Right atrium auricular region (tissue), 2 donors: ENCODE data around the gene HLA-DPB1. TPM values are rescaled to one million over a fixed set of nuclear protein-coding genes. Genes with fewer than 3 reads are reported as not detected.
"Not testable (repeated sequence)": the region's sequence is repeated elsewhere in the genome, so short reads cannot be mapped to it uniquely, and the experiment has no call there.

Experiments
- DNase-seq: peaks from one replicate; pipeline ENCODE4 v3.0.0-alpha.2; 2019; ENCODE audit warnings: low spot score
- H3K27ac ChIP-seq, 2 donors: fragments of 200-600 bp; sonication (generic); 1 replicate in 1 of 2; 2 replicates in 1 of 2; pipeline ENCODE4 v1.5.1; 2016 to 2019
- H3K27me3 ChIP-seq, 2 donors: fragments of 200-600 bp; sonication (generic); one replicate each; pipeline versions ENCODE4 v1.5.1 to v1.6.0; 2017 to 2019
- H3K36me3 ChIP-seq: fragments of 200-600 bp; sonication (generic); one replicate; pipeline ENCODE4 v1.5.1; 2016
- H3K4me1 ChIP-seq, 2 donors: fragments of 200-600 bp; sonication (generic); one replicate each; pipeline versions ENCODE4 v1.5.1 to v1.6.0; 2017 to 2019
- H3K4me3 ChIP-seq, 2 donors: fragments of 200-600 bp; sonication (generic); 1 replicate in 1 of 2; 2 replicates in 1 of 2; pipeline ENCODE4 v1.5.1; 2017 to 2019; ENCODE audit warnings: mild to moderate bottlenecking in 1 of 2, moderate library complexity in 1 of 2
- H3K9me3 ChIP-seq, 2 donors: fragments of 200-600 bp; sonication (generic); one replicate each; pipeline ENCODE4 v1.5.1; 2019
- total RNA-seq, 2 donors: library from RNA; depleted of rRNA; stranded (reverse); fragments of >200 nt; gene quantifications; one replicate each; pipeline ENCODE4 v1.1.0, GENCODE V29; 2016
- TF ChIP-seq, protein P1 (sequence below), 2 donors: fragments of 200-600 bp; sonication (generic); IDR thresholded peaks; one replicate each; pipeline ENCODE4 v1.5.1; 2019; ENCODE audit warnings: antibody characterized with exemption in 2 of 2

Gene HLA-DPB1
- total RNA-seq, 2 donors from 2014 or later = 22.0 to 76.7 TPM

DNA sequence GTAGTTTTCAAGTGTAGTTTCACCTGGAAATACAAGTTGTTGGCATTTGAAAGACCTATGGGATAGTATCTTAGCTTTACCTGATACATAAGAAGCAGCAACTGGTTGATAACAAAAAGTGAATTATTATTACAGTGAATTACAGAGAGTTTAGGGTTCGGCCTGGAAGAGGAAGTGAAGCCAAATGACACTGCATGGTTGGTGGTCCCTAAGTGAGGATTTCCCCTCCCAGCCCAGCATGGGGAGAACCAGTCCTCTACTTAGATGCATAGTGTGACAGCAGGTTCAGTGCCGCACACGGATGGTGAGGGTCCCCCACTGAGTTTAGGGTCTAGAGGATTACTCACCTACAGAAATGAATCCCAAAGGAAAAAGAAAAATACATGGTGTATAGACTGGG, 18.1 kb downstream of the HLA-DPB1 start:
- no peak overlapping the region for H3K27ac ChIP-seq
- H3K36me3 ChIP-seq = no peaks in the 10 kb centered on the region
- H3K4me1 ChIP-seq = no peaks in the 10 kb centered on the region
- peaks cover 0 to 15% of the 10 kb centered on the region in 2 donors for H3K9me3 ChIP-seq
- no peak for DNase-seq
- no peaks in the 10 kb centered on the region for H3K27me3 ChIP-seq
- TF ChIP-seq, protein P1, sequence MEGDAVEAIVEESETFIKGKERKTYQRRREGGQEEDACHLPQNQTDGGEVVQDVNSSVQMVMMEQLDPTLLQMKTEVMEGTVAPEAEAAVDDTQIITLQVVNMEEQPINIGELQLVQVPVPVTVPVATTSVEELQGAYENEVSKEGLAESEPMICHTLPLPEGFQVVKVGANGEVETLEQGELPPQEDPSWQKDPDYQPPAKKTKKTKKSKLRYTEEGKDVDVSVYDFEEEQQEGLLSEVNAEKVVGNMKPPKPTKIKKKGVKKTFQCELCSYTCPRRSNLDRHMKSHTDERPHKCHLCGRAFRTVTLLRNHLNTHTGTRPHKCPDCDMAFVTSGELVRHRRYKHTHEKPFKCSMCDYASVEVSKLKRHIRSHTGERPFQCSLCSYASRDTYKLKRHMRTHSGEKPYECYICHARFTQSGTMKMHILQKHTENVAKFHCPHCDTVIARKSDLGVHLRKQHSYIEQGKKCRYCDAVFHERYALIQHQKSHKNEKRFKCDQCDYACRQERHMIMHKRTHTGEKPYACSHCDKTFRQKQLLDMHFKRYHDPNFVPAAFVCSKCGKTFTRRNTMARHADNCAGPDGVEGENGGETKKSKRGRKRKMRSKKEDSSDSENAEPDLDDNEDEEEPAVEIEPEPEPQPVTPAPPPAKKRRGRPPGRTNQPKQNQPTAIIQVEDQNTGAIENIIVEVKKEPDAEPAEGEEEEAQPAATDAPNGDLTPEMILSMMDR (IDR thresholded peaks at IDR 0.05) = no peak
- no peak overlapping the region for H3K4me3 ChIP-seq

DNA sequence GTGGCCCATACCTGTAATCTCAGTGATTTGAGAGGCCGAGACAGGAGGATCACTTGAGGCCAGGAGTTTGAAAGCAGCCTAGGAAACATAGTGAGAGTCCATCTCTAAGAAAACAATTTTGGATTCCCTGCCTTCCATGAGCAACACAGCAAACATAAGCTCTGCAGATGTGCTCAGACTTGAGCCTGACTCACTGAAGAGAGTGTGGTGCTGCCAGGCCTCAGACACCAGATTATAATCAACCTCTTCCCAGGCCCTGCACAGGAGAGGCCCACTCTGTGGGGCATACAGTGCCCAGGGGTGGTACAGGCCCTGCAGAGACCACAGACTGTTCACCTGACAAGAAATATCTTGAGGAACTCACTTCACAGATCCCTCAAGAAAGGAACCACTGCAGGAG, 19.9 kb downstream of the HLA-DPB1 start:
- Histone ChIP-seq H3K27ac (no peak overlapping the region), H3K36me3 (no peaks in the 10 kb centered on the region), H3K4me3 (no peak overlapping the region), H3K9me3 (peaks cover 0 to 27% of the 10 kb centered on the region in 2 donors), H3K27me3 (no peaks in the 10 kb centered on the region), H3K4me1 (no peaks in the 10 kb centered on the region)
- TF ChIP-seq, protein P1 (IDR thresholded peaks at IDR 0.05) = no peak
- no peak for DNase-seq

DNA sequence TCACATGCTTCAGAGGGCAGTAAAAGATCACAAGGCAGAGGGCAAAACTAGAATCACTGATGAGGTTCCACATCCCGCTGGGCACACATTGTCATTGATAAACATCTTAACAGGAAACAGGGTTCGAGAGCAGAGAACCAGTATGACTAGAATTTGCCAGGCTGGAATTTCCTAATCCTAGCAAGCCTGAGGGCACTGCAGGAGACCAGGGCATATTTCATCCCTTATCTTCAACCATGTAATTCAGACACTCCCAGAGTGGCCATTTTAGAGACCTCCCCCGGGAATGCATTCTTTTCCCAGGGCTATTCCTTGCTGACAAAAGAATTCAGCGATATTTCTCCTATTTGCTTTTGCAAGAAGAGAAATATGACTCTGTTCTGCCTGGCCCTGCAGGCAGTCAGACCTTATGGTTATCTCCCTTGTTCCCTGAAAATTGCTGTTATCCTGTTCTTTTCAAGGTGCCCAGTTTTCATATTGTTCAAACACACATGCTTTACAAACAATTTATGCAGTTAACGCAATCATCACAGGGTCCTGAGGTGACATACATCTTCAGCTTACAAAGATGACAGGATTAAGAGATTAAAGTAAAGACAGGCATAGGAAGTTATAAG, 25.4 kb downstream of the HLA-DPB1 start:
- DNase-seq, H3K27ac ChIP-seq, H3K36me3 ChIP-seq, H3K27me3 ChIP-seq, H3K4me3 ChIP-seq, H3K4me1 ChIP-seq: not testable (repeated sequence)
- H3K9me3 ChIP-seq = peaks cover 0 to 36% of the 10 kb centered on the region in 2 donors

DNA sequence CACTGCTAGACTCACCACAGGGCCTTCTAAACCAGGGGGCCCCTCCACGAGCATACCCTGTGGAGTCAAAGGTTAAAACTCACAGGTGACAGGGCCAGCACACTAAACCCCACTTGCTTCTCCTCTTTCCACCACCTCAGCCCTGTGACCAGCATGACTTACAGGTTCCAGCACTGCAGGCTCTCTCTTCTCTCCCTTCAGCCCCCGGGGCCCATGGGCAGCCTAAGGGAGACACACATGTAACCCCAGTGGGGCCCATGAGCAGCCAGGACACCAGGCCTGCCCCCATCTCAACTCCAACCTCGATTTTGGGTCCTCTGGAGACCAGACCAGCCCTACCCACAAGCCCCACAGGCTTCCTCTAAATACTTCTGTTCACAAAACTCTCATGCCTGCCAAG, 28.0 kb downstream of the HLA-DPB1 start:
- Histone ChIP-seq H3K4me1 (no peaks in the 10 kb centered on the region), H3K27ac (no peak overlapping the region), H3K4me3 (no peak overlapping the region), H3K9me3 (peaks cover 0 to 20% of the 10 kb centered on the region in 2 donors), H3K27me3 (no peaks in the 10 kb centered on the region), H3K36me3 (no peaks in the 10 kb centered on the region)
- TF ChIP-seq, protein P1 (IDR thresholded peaks at IDR 0.05) = no peak
- no peak for DNase-seq

DNA sequence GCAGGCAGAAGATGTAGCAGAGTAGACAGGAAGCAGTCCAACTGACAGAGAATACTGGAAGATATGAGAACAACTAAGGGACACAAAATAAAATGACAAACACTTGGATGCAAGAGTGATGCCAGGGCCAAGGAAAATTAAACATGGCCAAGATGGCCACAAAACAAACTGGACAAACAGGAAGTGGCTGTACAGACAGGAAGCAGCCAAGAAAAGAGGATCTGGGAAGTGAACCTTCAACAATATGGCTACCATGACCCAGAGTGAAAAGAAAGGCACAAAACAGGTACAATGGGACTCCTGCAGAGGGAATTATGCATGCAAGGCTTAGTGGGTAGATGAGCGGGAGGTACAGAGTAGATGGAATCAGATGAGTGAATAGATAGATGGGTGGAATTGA, 29.1 kb downstream of the HLA-DPB1 start:
- Histone ChIP-seq H3K9me3 (peaks cover 0 to 12% of the 10 kb centered on the region in 2 donors), H3K36me3 (no peaks in the 10 kb centered on the region), H3K27ac (no peak overlapping the region), H3K4me1 (no peaks in the 10 kb centered on the region), H3K4me3 (no peak overlapping the region), H3K27me3 (no peaks in the 10 kb centered on the region)
- DNase-seq = no peak
- TF ChIP-seq, protein P1 (IDR thresholded peaks at IDR 0.05) = no peak

DNA sequence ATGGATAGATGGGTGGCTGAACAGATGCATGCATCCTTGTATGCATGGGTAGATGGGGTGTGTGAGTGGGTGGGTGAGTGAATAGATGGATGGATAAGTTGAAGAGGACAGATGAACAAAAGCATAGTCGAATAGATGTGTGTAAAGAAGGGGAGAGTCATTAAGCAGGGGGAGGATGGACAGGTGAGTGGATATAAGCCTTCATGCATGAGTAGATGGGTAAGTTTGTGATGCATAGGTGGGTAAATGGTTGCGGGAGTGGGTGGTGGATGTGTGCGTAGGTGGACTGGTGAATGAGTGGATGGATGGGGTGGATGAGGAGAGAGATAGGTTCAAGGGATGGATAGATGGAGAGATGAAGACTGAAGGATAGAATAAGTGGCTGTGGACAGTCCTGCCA, 29.6 kb downstream of the HLA-DPB1 start:
- no peaks in the 10 kb centered on the region for H3K4me1 ChIP-seq
- H3K36me3 ChIP-seq = no peaks in the 10 kb centered on the region
- H3K27ac ChIP-seq = no peak overlapping the region
- DNase-seq = no peak
- H3K27me3 ChIP-seq = no peaks in the 10 kb centered on the region
- peaks cover 0 to 11% of the 10 kb centered on the region in 2 donors for H3K9me3 ChIP-seq
- H3K4me3 ChIP-seq = no peak overlapping the region
- TF ChIP-seq, protein P1 (IDR thresholded peaks at IDR 0.05) = no peak
